T1000 (cell line): Measurements from ENCODE around the gene SLC1A2.

Source experiments
- DNase-seq: peaks from one replicate; lab custom pipeline; 2025; ENCODE audit warnings: mixed read lengths; lab: John Stamatoyannopoulos, UW

Gene SLC1A2

GRCh38 chr11:35271031-35271430, 148.3 kb downstream of the SLC1A2 start:
- no peak for DNase-seq

DNA sequence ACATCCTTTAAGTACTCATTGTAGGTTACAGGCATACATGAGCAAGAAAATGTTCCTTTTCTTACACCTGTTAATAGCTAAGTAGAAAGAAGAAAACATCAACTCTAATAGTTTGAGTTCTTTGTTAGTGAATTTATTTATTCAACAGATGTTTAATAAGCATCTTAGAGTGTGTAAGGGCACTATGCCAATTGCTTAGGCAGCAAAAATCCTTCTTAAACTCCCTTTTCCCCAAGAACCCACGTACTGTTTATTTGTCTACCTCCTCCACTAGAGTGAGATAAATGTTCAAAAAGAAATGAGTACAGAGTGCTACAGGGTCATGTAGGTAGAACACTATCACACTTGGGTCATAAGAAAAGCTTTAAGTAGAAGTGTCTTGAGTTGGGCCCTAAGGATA, 149.0 kb downstream of the SLC1A2 start:
- no peak for DNase-seq

- DNase-seq = peak; percentile 11
Measured at GRCh38 chr11:35267504-35267903, 151.9 kb downstream of the SLC1A2 start.

DNA sequence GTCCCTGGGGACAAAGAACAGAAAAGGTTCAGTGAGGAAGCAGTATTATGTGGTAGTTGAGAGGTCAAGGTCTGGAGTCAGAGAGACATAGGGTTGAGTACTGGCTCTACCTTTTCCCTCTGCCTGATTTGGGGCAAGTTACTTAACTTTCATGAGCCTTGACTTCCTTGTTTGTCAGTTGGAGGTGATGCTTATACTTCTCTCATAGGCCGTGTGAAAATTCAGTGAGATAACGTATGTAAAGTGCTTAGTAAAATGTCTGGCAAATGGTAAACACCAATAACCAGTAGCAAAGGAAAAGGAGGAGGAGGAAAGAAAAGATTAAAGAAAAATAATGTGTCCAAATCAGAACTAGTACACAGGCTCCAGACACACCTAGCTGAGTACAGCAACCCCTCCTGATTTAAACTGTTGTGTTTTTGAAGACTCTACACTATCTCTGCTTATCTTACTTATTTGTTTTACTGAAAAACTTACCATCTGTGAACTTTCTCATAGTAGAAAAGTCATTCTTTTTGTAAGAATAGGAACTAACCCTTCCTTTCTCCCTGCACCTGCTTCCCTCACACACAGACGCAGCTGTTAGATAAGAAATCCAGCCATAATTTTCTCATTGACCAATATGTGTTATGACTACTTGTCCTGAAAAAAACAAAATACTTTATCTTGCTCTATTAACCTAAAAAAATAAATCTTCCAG, 153.5 kb downstream of the SLC1A2 start:
- no peak for DNase-seq

DNA sequence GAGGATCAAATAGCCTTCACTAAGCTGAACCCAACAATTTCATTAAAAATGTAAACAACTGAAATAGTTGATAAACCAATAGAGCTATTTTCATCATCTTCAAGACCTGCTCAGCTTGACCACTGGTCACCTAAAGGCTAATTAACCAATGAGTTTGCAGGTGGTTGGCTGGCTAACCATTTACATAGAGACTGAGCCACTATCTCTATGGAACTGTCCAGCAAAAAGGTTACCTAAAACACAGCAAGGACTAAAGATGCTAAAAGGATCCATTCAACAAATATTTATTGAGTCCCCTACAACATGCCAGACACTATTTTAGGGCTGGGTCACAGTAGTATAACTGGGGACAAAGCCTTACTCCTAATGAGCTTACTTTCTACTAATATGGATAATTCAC, 156.6 kb downstream of the SLC1A2 start:
- DNase-seq = no peak

- no peak for DNase-seq
Measured at GRCh38 chr11:35262056-35262455, 157.3 kb downstream of the SLC1A2 start.

GRCh38 chr11:35261197-35261596, 158.2 kb downstream of the SLC1A2 start:
- no peak for DNase-seq

- DNase-seq = peak; percentile 67
Measured at GRCh38 chr11:35260342-35260985, 158.9 kb downstream of the SLC1A2 start.

DNA sequence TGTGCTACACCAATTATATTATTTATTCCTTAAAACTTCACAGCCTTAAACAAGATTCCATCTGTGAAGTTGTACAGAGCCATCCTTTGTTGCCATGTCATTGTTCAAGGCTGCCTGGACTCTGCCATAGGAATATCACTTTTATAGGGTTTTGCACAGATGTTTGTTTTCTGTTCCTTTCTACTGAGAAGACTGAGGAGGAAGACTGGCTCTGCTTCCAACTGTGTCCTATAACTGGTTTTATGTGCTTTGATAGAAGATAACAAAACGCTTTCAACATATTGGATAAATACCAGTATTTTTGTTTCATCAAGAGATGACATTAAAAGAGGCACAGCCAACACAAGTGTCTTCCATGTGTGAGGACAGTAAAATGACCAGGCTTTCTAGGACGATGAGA, 159.8 kb downstream of the SLC1A2 start:
- no peak for DNase-seq

DNA sequence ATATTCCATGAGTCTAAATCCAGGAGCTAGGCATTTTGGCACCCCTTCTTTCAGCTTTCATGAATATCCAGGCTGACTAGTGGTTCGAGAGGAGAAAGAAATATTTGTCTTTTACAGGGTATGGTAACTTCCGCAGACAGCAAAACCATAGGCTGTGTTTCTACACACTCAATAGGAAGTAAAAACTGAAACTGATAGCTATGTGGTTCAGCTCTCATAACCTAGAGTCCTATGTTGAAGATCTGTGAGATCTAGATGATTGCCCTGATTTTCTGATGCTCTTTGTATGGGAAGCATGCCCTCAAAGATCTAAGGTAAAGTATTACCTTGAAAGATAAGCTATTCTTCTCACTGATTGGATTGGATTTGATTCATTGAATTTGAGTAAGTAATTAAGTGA, 162.1 kb downstream of the SLC1A2 start:
- no peak for DNase-seq

GRCh38 chr11:35256296-35256695, 163.1 kb downstream of the SLC1A2 start:
- no peak for DNase-seq

DNA sequence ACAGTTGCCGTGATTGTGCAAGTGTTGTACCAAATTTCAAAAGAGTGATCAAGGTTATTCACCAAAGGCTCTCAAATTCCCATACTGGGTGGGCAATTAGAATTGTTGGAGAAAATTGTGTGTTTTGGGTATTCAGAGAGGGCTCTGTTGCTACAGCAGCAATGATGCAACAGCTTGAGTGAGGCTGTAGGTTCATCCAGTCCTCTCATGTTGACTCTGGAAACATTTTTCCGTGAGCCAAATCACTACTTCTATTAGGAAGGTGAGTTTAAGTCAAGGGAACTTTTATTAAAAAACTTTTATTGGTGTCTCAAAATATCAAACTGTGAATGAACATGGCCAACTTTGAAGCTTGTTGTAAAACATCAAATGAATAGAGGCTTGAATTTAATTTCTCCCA, 163.8 kb downstream of the SLC1A2 start:
- no peak for DNase-seq

- no peak for DNase-seq
Measured at GRCh38 chr11:35253237-35253636, 166.1 kb downstream of the SLC1A2 start.

DNA sequence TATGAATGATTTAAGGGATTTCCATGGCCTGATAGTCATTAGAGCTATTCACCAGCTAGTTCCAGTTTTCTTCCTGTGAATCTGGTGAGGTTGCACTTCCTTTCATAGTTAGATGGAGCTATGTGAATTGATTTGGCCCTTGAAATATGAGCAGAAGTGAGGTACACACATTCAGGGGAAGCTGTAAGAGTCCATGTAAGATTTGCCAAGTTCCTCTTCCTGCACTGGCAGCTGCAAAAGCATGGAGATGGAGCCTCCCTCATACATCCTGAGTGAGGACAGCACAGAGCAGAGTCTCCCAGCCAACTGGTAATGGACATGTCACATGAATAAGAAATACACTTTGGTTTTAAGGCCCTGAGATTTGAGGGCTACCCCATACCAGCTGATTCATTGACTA, 168.7 kb downstream of the SLC1A2 start:
- no peak for DNase-seq

DNA sequence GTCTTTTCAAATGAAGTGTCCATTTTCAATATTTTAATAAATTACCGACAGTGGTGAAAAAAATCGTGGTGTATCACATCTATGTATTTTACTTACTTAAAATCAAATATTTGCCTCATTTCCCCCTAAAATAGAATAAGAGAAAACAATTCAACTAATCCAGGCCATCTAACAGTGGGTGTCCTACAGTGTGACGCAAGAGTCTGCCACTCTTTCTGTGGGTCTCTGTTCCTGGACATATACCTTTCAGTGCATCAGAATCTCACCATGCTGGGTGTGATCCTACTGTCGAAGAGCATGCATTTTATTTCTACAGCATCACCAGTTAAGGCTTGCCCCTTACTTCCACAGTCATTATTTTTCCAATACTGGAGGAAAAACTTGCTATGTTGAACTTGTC, 169.2 kb downstream of the SLC1A2 start:
- DNase-seq = no peak

GRCh38 chr11:35248558-35249323, 170.6 kb downstream of the SLC1A2 start:
- DNase-seq = no peak

DNA sequence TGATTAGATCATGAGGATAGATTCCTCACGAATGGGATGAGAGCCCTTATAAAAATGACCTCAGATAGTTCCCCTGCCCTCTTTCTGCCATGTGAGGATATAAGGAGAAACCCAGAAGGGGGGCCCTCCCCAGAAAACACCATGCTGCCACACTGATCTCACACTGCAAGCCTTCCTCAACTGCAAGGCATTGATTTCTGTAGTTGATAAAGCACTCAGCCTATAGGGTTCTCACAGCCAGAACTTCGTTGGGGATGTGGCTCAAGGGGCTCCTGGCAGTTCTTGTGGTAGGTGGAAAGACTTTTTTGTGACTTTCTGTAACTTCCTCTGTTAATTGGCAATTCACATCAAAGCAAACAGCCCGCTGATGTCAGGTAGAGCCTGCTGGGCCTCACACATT, 171.5 kb downstream of the SLC1A2 start:
- no peak for DNase-seq

- DNase-seq = no peak
Measured at GRCh38 chr11:35247428-35247827, 171.9 kb downstream of the SLC1A2 start.

DNA sequence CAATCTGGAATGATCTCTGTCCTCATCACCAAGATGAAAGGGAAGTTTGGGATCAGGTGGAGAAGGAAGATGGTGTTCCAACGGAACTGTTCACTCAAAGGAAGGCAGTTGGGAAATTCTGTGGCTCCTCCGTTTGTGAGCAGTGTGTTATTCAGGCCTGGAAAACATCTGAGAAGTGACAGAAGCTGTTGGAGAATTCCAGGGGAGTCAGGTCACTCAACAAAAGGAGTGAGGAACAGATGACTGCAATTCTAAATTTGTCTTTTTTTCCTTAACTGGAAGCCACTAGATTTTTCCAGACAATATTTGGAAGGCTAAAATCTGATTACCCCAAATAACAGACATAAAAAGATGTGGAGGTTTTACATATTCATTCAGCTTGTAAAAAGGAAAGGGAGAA, 172.6 kb downstream of the SLC1A2 start:
- no peak for DNase-seq

- no peak for DNase-seq
Measured at GRCh38 chr11:35245786-35246185, 173.6 kb downstream of the SLC1A2 start.

DNA sequence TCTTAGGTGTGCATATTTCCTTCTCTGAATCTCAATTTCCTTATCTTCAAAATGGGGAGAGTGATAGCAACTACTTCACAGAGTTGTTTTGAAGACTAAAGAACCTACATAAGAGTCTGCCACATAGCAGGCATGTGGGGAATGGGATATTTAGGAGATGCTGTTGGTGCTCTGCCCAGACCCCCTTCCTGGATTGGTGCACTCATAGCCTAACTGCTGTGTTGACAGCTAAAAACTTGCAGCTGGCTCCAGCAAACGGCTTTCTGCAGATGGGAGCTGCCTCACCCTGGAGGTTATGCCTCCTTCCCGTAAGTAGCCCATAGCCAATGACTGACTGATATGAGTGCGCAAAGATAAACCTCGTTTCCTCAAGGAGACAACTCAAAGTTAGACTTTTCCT, 174.3 kb downstream of the SLC1A2 start:
- DNase-seq = no peak

DNA sequence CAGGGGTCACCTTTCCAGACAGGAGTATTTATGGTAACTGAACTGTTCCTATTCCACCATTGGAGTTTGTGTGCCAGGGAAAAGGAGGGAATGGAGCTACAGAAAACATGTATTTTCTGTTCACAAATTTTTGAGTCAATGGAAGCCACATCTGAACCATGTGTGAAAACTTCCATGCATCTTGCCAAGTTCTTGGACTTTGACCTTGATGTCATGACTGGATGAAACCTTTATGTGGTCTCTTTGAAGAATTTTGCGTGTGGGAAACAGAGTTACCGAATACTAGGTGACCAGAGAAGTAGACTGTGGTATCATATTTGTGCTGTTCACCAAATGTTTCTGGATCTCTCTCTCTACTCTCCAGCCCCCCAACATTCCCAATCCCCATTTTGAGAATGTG, 175.6 kb downstream of the SLC1A2 start:
- no peak for DNase-seq
